Activated naive CD4-positive, alpha-beta T cell treated with anti-CD3 and anti-CD28 coated beads, Interleukin-2, amount 10 ng/mL, durations not matched to agents 5 hours and 36 hours (primary cell): ENCODE measurements around the gene PZP. TPM values are rescaled to one million over a fixed set of nuclear protein-coding genes. Genes with fewer than 3 reads are reported as not detected.

Experiments
- microRNA-seq: library from miRNA; unstranded; fragments of <30 nt; microRNA quantifications from one replicate; pipeline ENCODE4 v1.2.0, GENCODE V29; 2022; ENCODE audit warnings: borderline microRNAs expressed, borderline replicate concordance
- total RNA-seq, 2 experiments: library from RNA; stranded (reverse); gene quantifications; one replicate each; pipeline ENCODE4 v1.2.3, GENCODE V29; 2021

PZP gene
- total RNA-seq = not detected

GRCh38 chr12:9208229-9208628 lies at the start of gene PZP:
TSS of gene PZP (minus strand) at chr12:9208395. CDS start at chr12:9208341, 54 bp downstream.

DNA sequence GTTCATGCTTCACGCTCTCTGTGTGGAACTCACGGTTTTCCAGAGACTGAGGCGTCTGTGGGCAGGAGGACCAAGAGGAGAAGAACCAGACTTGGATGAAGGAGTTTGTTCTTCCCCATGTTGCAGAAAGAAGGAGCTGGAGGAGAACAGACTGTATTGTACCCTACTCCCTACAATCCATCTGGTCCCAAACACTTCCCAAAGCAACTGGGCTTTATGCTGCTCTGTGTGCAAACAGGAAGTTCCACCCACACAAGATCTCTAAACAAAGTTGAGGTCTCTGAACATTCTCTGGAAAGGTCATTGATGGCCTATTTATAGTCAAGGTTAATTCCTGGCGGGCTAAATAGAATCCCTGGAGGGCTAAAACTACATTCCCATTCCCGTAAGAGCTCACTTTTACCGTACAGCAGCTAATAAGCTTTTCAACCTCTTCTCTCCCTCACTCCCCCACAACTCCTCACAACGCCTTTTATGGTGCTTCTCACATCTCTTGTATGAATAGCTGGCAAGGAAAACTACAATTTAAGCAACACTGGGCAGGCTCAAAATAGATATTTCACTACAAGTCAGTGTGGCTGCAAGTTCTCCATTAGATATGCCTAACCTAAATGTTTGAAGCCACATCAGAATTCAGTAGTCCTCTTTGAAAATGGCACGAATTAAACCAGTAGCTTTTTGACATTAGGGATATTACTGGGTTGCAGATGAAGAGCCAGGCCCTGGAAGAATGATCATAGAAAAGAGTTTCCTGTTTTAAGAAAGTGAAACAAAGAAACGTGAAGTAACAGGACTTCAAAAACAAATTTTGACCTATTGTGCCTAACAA lies 92.2 kb downstream of the PZP start, which contains the start of gene A2M:
Gene A2M (minus strand): TSS at position 189 of the 829 bp plus-strand sequence. CDS start 70 bp downstream, at position 119.

Small RNAs within 50 kb of the gene (microRNA-seq; reads per million reads assigned to microRNA genes)
- gene MIR1244-3 = not detected

Other genes with a start within 250 kb of the PZP start
- 10 to 100 TPM; 12.6 to 13.5 TPM for gene KLRG1, start 218.8 kb downstream of the PZP start, total RNA-seq
- gene A2M, start 92.5 kb downstream of the PZP start, total RNA-seq = not detected